SK-N-SH (cell line): ENCODE data around the gene PLXDC1.

Experiments
- CHD2 ChIP-seq: fragments of 150-350 bp; IDR thresholded peaks from 2 replicates; pipeline ENCODE4 v1.6.1; 2018; ENCODE audit warnings: low read length; ENCODE audit not compliant: partially characterized antibody
- CTCF ChIP-seq: fragments of 200-600 bp; sonication (generic); IDR thresholded peaks from 2 replicates; pipeline ENCODE4 v1.6.1; 2017; ENCODE audit warnings: antibody characterized with exemption, mild to moderate bottlenecking, moderate library complexity
- MXI1 ChIP-seq: IDR thresholded peaks from 2 replicates; pipeline ENCODE4 v1.6.1; 2012; ENCODE audit warnings: mild to moderate bottlenecking, low read depth, low read length, improper control_type of control experiment
- POLR2AphosphoS5 ChIP-seq: IDR thresholded peaks from 2 replicates; pipeline ENCODE4 v1.6.1; 2012; ENCODE audit warnings: low read depth, low read length
- REST ChIP-seq: IDR thresholded peaks from 2 replicates; pipeline ENCODE4 v1.6.1; 2012; ENCODE audit warnings: mild to moderate bottlenecking, low read depth, low read length, moderate library complexity
- TAF1 ChIP-seq: IDR thresholded peaks from 2 replicates; pipeline ENCODE4 v1.6.1; 2012; ENCODE audit warnings: low read depth, mild to moderate bottlenecking, low read length, moderate library complexity, borderline replicate concordance
- YY1 ChIP-seq: IDR thresholded peaks from 2 replicates; pipeline ENCODE4 v1.4.0; 2012; ENCODE audit warnings: low read depth, mild to moderate bottlenecking

GRCh38 chr17:39139161-39139511 lies 12.3 kb downstream of the PLXDC1 start:
- TF ChIP-seq CTCF, result no peak
- TF ChIP-seq TAF1, result no peak
- TF ChIP-seq MXI1, result no peak
- TF ChIP-seq YY1, result no peak
- TF ChIP-seq REST, result no peak
- no peak for TF ChIP-seq CHD2
- TF ChIP-seq POLR2AphosphoS5, result no peak
